ENCODE data around the gene SERPINI1. TPM values are rescaled to one million over a fixed set of nuclear protein-coding genes. Genes with fewer than 3 reads are reported as not detected.

The SERPINI1 gene
- total RNA-seq, 1 experiment from 2014 or later = 6.4 TPM

DNA sequence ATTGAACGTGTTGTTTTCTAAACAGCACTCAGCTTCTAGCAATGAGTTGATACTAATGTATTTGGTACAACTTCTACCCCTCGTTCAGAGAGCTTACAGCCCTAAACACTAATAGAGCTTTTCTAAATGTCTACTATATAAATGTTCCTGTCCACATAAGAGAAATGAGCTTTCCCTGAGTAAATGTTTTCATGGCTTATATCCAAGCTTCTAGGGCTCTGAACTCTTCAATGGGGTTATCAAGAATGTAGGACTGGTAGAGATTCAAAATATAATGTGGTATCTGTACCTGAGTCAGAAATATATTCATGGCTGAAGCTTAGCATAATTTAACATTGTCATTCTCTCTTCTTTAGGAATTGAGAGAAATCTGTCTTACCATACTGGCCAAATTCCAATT is 73.4 kb downstream of the SERPINI1 start:
- CTCF ChIA-PET = interaction anchor here (0.8 kb wide), 1 partner anchor 11 kb away, joined by 3 read pairs; no protein-coding TSS in a partner anchor
- DNase-seq (ENCODE audit: low spot score) (no peak), ATAC-seq (no peak)
- H3K4me3 Mint-ChIP-seq = no peak overlapping the region
- H3K9me3 Mint-ChIP-seq = no peaks in the 10 kb centered on the region
- no peaks in the 10 kb centered on the region for H3K27me3 Mint-ChIP-seq (ENCODE audit: low read depth)
- H3K4me1 Mint-ChIP-seq = no peaks in the 10 kb centered on the region
- H3K36me3 Mint-ChIP-seq = no peaks in the 10 kb centered on the region
- H3K27ac Mint-ChIP-seq = no peak overlapping the region
- POLR2A ChIA-PET = no interaction called here
- no peak for TF ChIP-seq RELA (CRISPR knock-in tag; IDR thresholded peaks at IDR 0.05; ENCODE audit: borderline replicate concordance)
- TF ChIP-seq, protein P1, sequence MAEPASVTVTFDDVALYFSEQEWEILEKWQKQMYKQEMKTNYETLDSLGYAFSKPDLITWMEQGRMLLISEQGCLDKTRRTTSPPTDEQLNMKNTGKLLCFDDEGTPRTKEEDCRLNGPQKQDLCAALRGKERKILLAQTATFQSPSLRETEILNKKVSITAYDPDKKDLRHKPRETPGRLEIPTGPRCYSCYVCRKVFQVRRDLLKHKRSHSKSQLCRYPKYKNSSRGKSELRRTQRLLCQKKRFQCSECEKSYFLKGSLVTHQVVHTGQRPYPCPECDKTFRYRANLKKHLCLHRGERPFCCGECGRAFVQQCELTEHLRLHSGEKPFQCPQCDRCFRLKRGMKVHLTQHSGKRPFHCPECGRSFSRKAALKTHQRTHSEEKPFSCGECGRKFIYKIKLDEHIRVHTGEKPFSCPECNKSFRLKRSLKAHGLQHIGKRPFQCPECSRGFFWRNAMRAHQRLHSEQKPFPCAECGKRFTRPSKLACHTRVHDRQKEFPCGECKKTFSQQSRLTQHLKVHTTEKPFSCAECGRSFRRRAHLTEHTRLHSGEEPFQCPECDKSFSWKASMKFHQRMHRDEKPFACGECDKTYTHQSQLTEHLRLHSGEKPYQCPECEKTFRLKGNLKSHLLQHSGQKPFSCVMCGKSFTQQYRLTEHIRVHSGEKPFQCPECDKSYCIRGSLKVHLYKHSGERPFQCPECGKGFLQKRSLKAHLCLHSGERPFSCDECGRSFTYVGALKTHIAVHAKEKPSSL (CRISPR knock-in tag; conservative IDR thresholded peaks at IDR 0.05) = no peak
- no peak for TF ChIP-seq ZNF263 (CRISPR knock-in tag; IDR thresholded peaks at IDR 0.05; ENCODE audit: low read depth)
- TF ChIP-seq NFATC4 (CRISPR knock-in tag; IDR thresholded peaks at IDR 0.05) = no peak
- TF ChIP-seq SMAD3 (CRISPR knock-in tag; IDR thresholded peaks at IDR 0.05; ENCODE audit: borderline replicate concordance) = no peak

DNA sequence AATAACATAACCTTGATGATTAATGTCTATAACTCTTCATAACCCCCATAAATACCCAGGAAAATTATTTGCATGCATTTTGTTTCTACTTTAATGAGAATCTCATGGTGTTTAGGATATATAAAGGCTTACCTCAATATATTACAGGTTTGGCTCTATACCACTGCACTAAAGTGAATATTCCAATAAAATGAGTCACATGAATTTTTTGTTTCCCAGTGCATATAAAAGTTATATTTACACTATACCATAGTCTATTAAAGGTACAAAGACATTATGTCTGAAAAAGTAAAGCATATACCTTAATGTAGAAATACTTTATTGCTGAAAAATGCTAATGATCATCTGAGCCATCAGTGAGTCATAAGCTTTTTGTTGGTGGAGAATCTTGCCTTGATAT is 74.7 kb downstream of the SERPINI1 start:
- POLR2A ChIA-PET = no interaction called here
- TF ChIP-seq ATF1 (CRISPR knock-in tag; IDR thresholded peaks at IDR 0.05) (no peak), TCF7 (CRISPR knock-in tag; IDR thresholded peaks at IDR 0.05; ENCODE audit: low read depth) (no peak), SOX15 (CRISPR knock-in tag; IDR thresholded peaks at IDR 0.05) (no peak), CBFB (CRISPR knock-in tag; IDR thresholded peaks at IDR 0.05; ENCODE audit: low read depth) (no peak), NR1H2 (CRISPR knock-in tag; IDR thresholded peaks at IDR 0.05) (no peak), OVOL2 (CRISPR knock-in tag; IDR thresholded peaks at IDR 0.05; ENCODE audit: borderline replicate concordance) (no peak), CREM (CRISPR knock-in tag; IDR thresholded peaks at IDR 0.05) (no peak), ZNF416 (CRISPR knock-in tag; IDR thresholded peaks at IDR 0.05) (no peak), ETV6 (CRISPR knock-in tag; IDR thresholded peaks at IDR 0.05) (no peak), EMX1 (CRISPR knock-in tag; IDR thresholded peaks at IDR 0.05) (no peak), GABPB1 (CRISPR knock-in tag; IDR thresholded peaks at IDR 0.05) (no peak), SMAD3 (CRISPR knock-in tag; IDR thresholded peaks at IDR 0.05; ENCODE audit: borderline replicate concordance) (no peak), ZNF138 (CRISPR knock-in tag; conservative IDR thresholded peaks at IDR 0.05) (no peak)
- TF ChIP-seq, protein P2, sequence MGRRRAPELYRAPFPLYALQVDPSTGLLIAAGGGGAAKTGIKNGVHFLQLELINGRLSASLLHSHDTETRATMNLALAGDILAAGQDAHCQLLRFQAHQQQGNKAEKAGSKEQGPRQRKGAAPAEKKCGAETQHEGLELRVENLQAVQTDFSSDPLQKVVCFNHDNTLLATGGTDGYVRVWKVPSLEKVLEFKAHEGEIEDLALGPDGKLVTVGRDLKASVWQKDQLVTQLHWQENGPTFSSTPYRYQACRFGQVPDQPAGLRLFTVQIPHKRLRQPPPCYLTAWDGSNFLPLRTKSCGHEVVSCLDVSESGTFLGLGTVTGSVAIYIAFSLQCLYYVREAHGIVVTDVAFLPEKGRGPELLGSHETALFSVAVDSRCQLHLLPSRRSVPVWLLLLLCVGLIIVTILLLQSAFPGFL (CRISPR knock-in tag; IDR thresholded peaks at IDR 0.05; ENCODE audit: borderline replicate concordance) = no peak
- TF ChIP-seq, protein P3, sequence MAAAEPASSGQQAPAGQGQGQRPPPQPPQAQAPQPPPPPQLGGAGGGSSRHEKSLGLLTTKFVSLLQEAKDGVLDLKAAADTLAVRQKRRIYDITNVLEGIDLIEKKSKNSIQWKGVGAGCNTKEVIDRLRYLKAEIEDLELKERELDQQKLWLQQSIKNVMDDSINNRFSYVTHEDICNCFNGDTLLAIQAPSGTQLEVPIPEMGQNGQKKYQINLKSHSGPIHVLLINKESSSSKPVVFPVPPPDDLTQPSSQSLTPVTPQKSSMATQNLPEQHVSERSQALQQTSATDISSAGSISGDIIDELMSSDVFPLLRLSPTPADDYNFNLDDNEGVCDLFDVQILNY (CRISPR knock-in tag; IDR thresholded peaks at IDR 0.05) = no peak
- TF ChIP-seq, protein P4, sequence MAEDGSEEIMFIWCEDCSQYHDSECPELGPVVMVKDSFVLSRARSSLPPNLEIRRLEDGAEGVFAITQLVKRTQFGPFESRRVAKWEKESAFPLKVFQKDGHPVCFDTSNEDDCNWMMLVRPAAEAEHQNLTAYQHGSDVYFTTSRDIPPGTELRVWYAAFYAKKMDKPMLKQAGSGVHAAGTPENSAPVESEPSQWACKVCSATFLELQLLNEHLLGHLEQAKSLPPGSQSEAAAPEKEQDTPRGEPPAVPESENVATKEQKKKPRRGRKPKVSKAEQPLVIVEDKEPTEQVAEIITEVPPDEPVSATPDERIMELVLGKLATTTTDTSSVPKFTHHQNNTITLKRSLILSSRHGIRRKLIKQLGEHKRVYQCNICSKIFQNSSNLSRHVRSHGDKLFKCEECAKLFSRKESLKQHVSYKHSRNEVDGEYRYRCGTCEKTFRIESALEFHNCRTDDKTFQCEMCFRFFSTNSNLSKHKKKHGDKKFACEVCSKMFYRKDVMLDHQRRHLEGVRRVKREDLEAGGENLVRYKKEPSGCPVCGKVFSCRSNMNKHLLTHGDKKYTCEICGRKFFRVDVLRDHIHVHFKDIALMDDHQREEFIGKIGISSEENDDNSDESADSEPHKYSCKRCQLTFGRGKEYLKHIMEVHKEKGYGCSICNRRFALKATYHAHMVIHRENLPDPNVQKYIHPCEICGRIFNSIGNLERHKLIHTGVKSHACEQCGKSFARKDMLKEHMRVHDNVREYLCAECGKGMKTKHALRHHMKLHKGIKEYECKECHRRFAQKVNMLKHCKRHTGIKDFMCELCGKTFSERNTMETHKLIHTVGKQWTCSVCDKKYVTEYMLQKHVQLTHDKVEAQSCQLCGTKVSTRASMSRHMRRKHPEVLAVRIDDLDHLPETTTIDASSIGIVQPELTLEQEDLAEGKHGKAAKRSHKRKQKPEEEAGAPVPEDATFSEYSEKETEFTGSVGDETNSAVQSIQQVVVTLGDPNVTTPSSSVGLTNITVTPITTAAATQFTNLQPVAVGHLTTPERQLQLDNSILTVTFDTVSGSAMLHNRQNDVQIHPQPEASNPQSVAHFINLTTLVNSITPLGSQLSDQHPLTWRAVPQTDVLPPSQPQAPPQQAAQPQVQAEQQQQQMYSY (CRISPR knock-in tag; IDR thresholded peaks at IDR 0.05) = no peak
- TF ChIP-seq, protein P5, sequence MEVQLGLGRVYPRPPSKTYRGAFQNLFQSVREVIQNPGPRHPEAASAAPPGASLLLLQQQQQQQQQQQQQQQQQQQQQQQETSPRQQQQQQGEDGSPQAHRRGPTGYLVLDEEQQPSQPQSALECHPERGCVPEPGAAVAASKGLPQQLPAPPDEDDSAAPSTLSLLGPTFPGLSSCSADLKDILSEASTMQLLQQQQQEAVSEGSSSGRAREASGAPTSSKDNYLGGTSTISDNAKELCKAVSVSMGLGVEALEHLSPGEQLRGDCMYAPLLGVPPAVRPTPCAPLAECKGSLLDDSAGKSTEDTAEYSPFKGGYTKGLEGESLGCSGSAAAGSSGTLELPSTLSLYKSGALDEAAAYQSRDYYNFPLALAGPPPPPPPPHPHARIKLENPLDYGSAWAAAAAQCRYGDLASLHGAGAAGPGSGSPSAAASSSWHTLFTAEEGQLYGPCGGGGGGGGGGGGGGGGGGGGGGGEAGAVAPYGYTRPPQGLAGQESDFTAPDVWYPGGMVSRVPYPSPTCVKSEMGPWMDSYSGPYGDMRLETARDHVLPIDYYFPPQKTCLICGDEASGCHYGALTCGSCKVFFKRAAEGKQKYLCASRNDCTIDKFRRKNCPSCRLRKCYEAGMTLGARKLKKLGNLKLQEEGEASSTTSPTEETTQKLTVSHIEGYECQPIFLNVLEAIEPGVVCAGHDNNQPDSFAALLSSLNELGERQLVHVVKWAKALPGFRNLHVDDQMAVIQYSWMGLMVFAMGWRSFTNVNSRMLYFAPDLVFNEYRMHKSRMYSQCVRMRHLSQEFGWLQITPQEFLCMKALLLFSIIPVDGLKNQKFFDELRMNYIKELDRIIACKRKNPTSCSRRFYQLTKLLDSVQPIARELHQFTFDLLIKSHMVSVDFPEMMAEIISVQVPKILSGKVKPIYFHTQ (CRISPR knock-in tag; IDR thresholded peaks at IDR 0.05) = no peak
- TF ChIP-seq, protein P6, sequence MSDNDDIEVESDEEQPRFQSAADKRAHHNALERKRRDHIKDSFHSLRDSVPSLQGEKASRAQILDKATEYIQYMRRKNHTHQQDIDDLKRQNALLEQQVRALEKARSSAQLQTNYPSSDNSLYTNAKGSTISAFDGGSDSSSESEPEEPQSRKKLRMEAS (CRISPR knock-in tag; IDR thresholded peaks at IDR 0.05) = no peak
- TF ChIP-seq, protein P7, sequence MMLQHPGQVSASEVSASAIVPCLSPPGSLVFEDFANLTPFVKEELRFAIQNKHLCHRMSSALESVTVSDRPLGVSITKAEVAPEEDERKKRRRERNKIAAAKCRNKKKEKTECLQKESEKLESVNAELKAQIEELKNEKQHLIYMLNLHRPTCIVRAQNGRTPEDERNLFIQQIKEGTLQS (CRISPR knock-in tag; conservative IDR thresholded peaks at IDR 0.05) = no peak
- H3K27me3 Mint-ChIP-seq (ENCODE audit: low read depth) = no peaks in the 10 kb centered on the region
- CTCF ChIA-PET = no interaction called here
- H3K4me3 Mint-ChIP-seq = no peak overlapping the region
- no peaks in the 10 kb centered on the region for H3K9me3 Mint-ChIP-seq
- H3K27ac Mint-ChIP-seq = no peak overlapping the region
- H3K4me1 Mint-ChIP-seq = no peaks in the 10 kb centered on the region
- DNase-seq (ENCODE audit: low spot score) = no peak
- ATAC-seq = no peak
- H3K36me3 Mint-ChIP-seq = no peaks in the 10 kb centered on the region
